A549 (cell line): Measurements from ENCODE around the gene COQ10A. TPM values are rescaled to one million over a fixed set of nuclear protein-coding genes. Genes with fewer than 3 reads are reported as not detected.

Source experiments
- ATAC-seq, 2 experiments: fragments of 200-7000 bp in 1 of 2; fragments of >200 bp in 1 of 2; cut with Nextera tagmentation in 1 of 2; cut with Tn5 transposase in 1 of 2; 3 replicates each; pipeline versions ENCODE4 v1.8.0 to v1.9.1; 2018 to 2020; ENCODE audit warnings: mild to moderate bottlenecking in 1 of 2, moderate library complexity in 1 of 2
- CTCF ChIA-PET: fragments of 300-600 bp; sonication (Branson Sonifier 250); formaldehyde crosslinking; extraction: SDS; loops from one replicate; lab custom pipeline; 2021; ENCODE audit warnings: antibody characterized with exemption, inconsistent platforms; lab: Yijun Ruan, JAX
- POLR2A ChIA-PET: fragments of 350-600 bp; formaldehyde crosslinking; extraction: SDS; loops from one replicate; lab custom pipeline; 2021; ENCODE audit warnings: antibody characterized with exemption, inconsistent platforms; lab: Yijun Ruan, JAX
- DNase-seq, 2 experiments: peaks; one replicate each; pipeline versions ENCODE4 v3.0.0 to v3.0.0-alpha.2; 2011 to 2016; ENCODE audit warnings: low read depth in 1 of 2, low spot score in 1 of 2
- FAIRE-seq: peaks from 2 replicates; lab custom pipeline; 2011; peaks lifted over from hg19 to GRCh38; lab: Jason Lieb, UNC
- H3K27ac ChIP-seq, 2 experiments: fragments of >200 bp; sonication (Bioruptor Twin); formaldehyde crosslinking; 3 replicates each; pipeline ENCODE4 v1.5.1; 2016 to 2017
- H3K4me1 ChIP-seq: fragments of >200 bp; sonication (Bioruptor Twin); formaldehyde crosslinking; 3 replicates; pipeline ENCODE4 v1.6.1; 2016
- H3K4me2 ChIP-seq: fragments of >200 bp; sonication (Bioruptor Twin); formaldehyde crosslinking; 3 replicates; pipeline ENCODE4 v1.6.1; 2016
- H3K4me3 ChIP-seq: fragments of >200 bp; sonication (Bioruptor Twin); formaldehyde crosslinking; 3 replicates; pipeline ENCODE4 v1.5.1; 2016
- H3K9me3 ChIP-seq: fragments of >200 bp; sonication (Bioruptor Twin); formaldehyde crosslinking; 3 replicates; pipeline ENCODE4 v1.6.1; 2016
- BCL3 ChIP-seq: fragments of >200 bp; sonication (Bioruptor Twin); formaldehyde crosslinking; IDR thresholded peaks from 3 replicates; pipeline ENCODE4 v1.6.1; 2016
- CEBPB ChIP-seq, 2 experiments: fragments of >200 bp in 1 of 2; sonication (Bioruptor Twin) in 1 of 2; formaldehyde crosslinking in 1 of 2; IDR thresholded peaks; 2 replicates each; pipeline ENCODE4 v1.6.1; 2012 to 2016
- EHF ChIP-seq: fragments of 250-450 bp; sonication (Bioruptor Pico); IDR thresholded peaks from 2 replicates; pipeline ENCODE4 v1.5.0; 2020; ENCODE audit warnings: mild to moderate bottlenecking
- EHMT2 ChIP-seq: fragments of 200-600 bp; sonication (generic); IDR thresholded peaks from 2 replicates; pipeline ENCODE4 v1.6.1; 2016; ENCODE audit warnings: antibody characterized with exemption, low read depth, mild to moderate bottlenecking, moderate library complexity
- EP300 ChIP-seq, 2 experiments: fragments of >200 bp; sonication (Bioruptor Twin); formaldehyde crosslinking; IDR thresholded peaks; 2 replicates in 1 of 2; 3 replicates in 1 of 2; pipeline ENCODE4 v1.6.1; 2016 to 2017
- FOSL2 ChIP-seq, 2 experiments: fragments of 450-650 bp in 1 of 2; fragments of >200 bp in 1 of 2; sonication (Bioruptor Twin) in 1 of 2; formaldehyde crosslinking; IDR thresholded peaks; 2 replicates each; pipeline versions ENCODE4 v1.5.0 to v1.6.1; 2016 to 2020; ENCODE audit warnings: mild to moderate bottlenecking in 1 of 2, moderate library complexity in 1 of 2
- GATA3 ChIP-seq: IDR thresholded peaks from 2 replicates; pipeline ENCODE4 v1.6.1; 2012; ENCODE audit warnings: borderline replicate concordance
- HDAC2 ChIP-seq: fragments of 200-600 bp; sonication (generic); IDR thresholded peaks from 2 replicates; pipeline ENCODE4 v1.6.1; 2016
- HOXB13 ChIP-seq: fragments of 250-450 bp; sonication (Bioruptor Pico); IDR thresholded peaks from 2 replicates; pipeline ENCODE4 v1.5.0; 2020; ENCODE audit warnings: low read depth, mild to moderate bottlenecking, moderate library complexity
- HOXB5 ChIP-seq: fragments of 250-450 bp; sonication (Bioruptor Pico); IDR thresholded peaks from 2 replicates; pipeline ENCODE4 v1.5.0; 2020; ENCODE audit warnings: mild to moderate bottlenecking, moderate library complexity
- JUNB ChIP-seq: fragments of >200 bp; sonication (Bioruptor Twin); formaldehyde crosslinking; IDR thresholded peaks from 2 replicates; pipeline ENCODE4 v1.6.1; 2016
- KDM5A ChIP-seq: fragments of 200-600 bp; sonication (generic); IDR thresholded peaks from 2 replicates; pipeline ENCODE4 v1.6.1; 2016; ENCODE audit warnings: antibody characterized with exemption, mild to moderate bottlenecking
- MAFK ChIP-seq: fragments of 450-650 bp; IDR thresholded peaks from 2 replicates; pipeline ENCODE4 v1.6.1; 2014; ENCODE audit not compliant: partially characterized antibody
- MAX ChIP-seq: IDR thresholded peaks from 2 replicates; pipeline ENCODE4 v1.6.1; 2012
- MYC ChIP-seq: IDR thresholded peaks from 2 replicates; pipeline ENCODE4 v1.6.1; 2012; ENCODE audit warnings: mild to moderate bottlenecking, inconsistent platforms, low read length, improper control_type of control experiment, borderline replicate concordance
- NFE2L2 ChIP-seq: fragments of 150-350 bp; conservative IDR thresholded peaks from 2 replicates; pipeline ENCODE4 v1.6.1; 2014; ENCODE audit warnings: low read length
- PBX3 ChIP-seq: IDR thresholded peaks from 2 replicates; pipeline ENCODE4 v1.6.1; 2012
- RAD21 ChIP-seq, 2 experiments: fragments of >200 bp in 1 of 2; sonication (Bioruptor Twin) in 1 of 2; formaldehyde crosslinking in 1 of 2; IDR thresholded peaks in 1 of 2; conservative IDR thresholded peaks in 1 of 2; 2 replicates in 1 of 2; 3 replicates in 1 of 2; pipeline ENCODE4 v1.6.1; 2012 to 2018; ENCODE audit warnings: inconsistent platforms in 1 of 2
- REST ChIP-seq: fragments of 200-600 bp; sonication (generic); IDR thresholded peaks from 2 replicates; pipeline ENCODE4 v1.6.1; 2016; ENCODE audit warnings: antibody characterized with exemption, mild to moderate bottlenecking, moderate library complexity
- RFX5 ChIP-seq: fragments of 450-650 bp; IDR thresholded peaks from 2 replicates; pipeline ENCODE4 v1.7.1; 2014; ENCODE audit warnings: antibody characterized with exemption, mild to moderate bottlenecking, moderate library complexity
- SREBF2 ChIP-seq: fragments of 450-650 bp; IDR thresholded peaks from 2 replicates; pipeline ENCODE4 v1.6.1; 2014; ENCODE audit warnings: mild to moderate bottlenecking, moderate library complexity
- USF2 ChIP-seq: fragments of 450-650 bp; IDR thresholded peaks from 2 replicates; pipeline ENCODE4 v1.6.1; 2014; ENCODE audit warnings: antibody characterized with exemption
- ZFP36 ChIP-seq: fragments of 450-650 bp; IDR thresholded peaks from 2 replicates; pipeline ENCODE4 v1.6.1; 2014; ENCODE audit warnings: borderline replicate concordance; ENCODE audit not compliant: partially characterized antibody
- ZNF302 ChIP-seq: fragments of 250-450 bp; sonication (Bioruptor Pico); IDR thresholded peaks from 2 replicates; pipeline ENCODE4 v1.9.0; 2021; ENCODE audit warnings: inconsistent platforms, mild to moderate bottlenecking, moderate library complexity
- ZSCAN20 ChIP-seq: fragments of 250-450 bp; sonication (Bioruptor Pico); IDR thresholded peaks from 2 replicates; pipeline ENCODE4 v1.8.0; 2022; ENCODE audit warnings: mild to moderate bottlenecking, moderate library complexity
- WGBS: methylation state at CpG from one replicate; pipeline ENCODE4 v1.1.6; 2017; ENCODE audit errors: missing lambda C conversion rate; 5-methylcytosine and 5-hydroxymethylcytosine counted together
- polyA plus RNA-seq, 4 experiments: library from polyadenylated mRNA; depleted of rRNA in 3 of 4; stranded (reverse); fragments of >200 nt; fragmentation: RNase III in 1 of 4; extraction: RNeasy Plus Mini Kit Qiagen cat#74134 plus additional on column Dnase treatment in 1 of 4; gene quantifications; 2 replicates in 3 of 4; 3 replicates in 1 of 4; pipeline ENCODE4 v1.2.3, GENCODE V29; 2011 to 2017

COQ10A gene
- polyA plus RNA-seq, 2 of the 4 experiments (the other 2 are of a cell fraction): 23.5 to 40.9 TPM

GRCh38 chr12:56260921-56261320, 5.8 kb upstream of the COQ10A start:
- Histone ChIP-seq H3K4me3 (no peak overlapping the region), H3K4me2 (peak overlapping the region; percentile 61; the same call in 2 of the 3 replicates), H3K4me1 (peaks cover 46% of the 10 kb centered on the region), H3K27ac (peak overlapping the region; percentile 82 to 86), H3K9me3 (no peaks in the 10 kb centered on the region)
- FAIRE-seq (no peak), DNase-seq (no peak), ATAC-seq (no peak)
- CTCF ChIA-PET: interaction anchor here (2.9 to 9.6 kb wide), 4 partner anchors 13 to 203 kb away, joined by 8 to 101 read pairs (median 42); partner anchors contain the start of gene SMARCC2
- WGBS: 84% methylated on average over 3 of the region's 3 CpGs
- TF ChIP-seq CEBPB (IDR thresholded peaks at IDR 0.05) (no peak), ZSCAN20 (no peak), EP300 (IDR thresholded peaks at IDR 0.05) (no peak), GATA3 (no peak), KDM5A (no peak), RFX5 (no peak), MAFK (no peak), SREBF2 (no peak), ZNF302 (CRISPR knock-in tag) (no peak), EHMT2 (no peak), BCL3 (no peak), PBX3 (no peak), MYC (no peak), NFE2L2 (no peak)
- POLR2A ChIA-PET: no interaction called here

- H3K4me2 ChIP-seq: peak overlapping the region; percentile 61
- H3K4me3 ChIP-seq: no peak overlapping the region
- POLR2A ChIA-PET: no interaction called here
- CTCF ChIA-PET: interaction anchor here (1.4 to 9.6 kb wide), 6 partner anchors 14 to 203 kb away, joined by 3 to 101 read pairs (median 12); partner anchors contain the start of gene SMARCC2
- H3K9me3 ChIP-seq: no peaks in the 10 kb centered on the region
- ATAC-seq (peak; percentile 54 to 71), DNase-seq (peak; percentile 85 to 95), FAIRE-seq (peak; percentile 79)
- H3K27ac ChIP-seq: peak overlapping the region; percentile 82 to 86
- 31% methylated on average over 5 of the region's 5 CpGs for WGBS
- H3K4me1 ChIP-seq: peaks cover 43% of the 10 kb centered on the region
- TF ChIP-seq EHF (CRISPR knock-in tag) (no peak), USF2 (peak; percentile 85), JUNB (0 out of 2 replicates have a peak, but pooled peaks have one; percentile 17), FOSL2 (IDR thresholded peaks at IDR 0.05) (no peak), FOSL2 (CRISPR knock-in tag; IDR thresholded peaks at IDR 0.05) (peak; percentile 85), GATA3 (no peak), REST (no peak), RAD21 (conservative IDR thresholded peaks at IDR 0.05 in 1 of 2, IDR thresholded peaks at IDR 0.05 in 1 of 2) (peak; percentile 21 to 23; a peak in 1 of 5 replicates), HOXB13 (CRISPR knock-in tag) (0 out of 2 replicates have a peak, but pooled peaks have one; percentile 37), KDM5A (no peak), HDAC2 (no peak), ZFP36 (peak; percentile 97), MAX (peak; percentile 69), BCL3 (no peak), HOXB5 (CRISPR knock-in tag) (peak; percentile 48; the same call in 1 of the 2 replicates)
Observed at GRCh38 chr12:56261503-56262232, 5.1 kb upstream of the COQ10A start.
